Stomach (tissue), 4 donors: Measurements from ENCODE around the gene PDLIM3.

Experiments
- CTCF ChIP-seq, 7 experiments: fragments of 450-650 bp in 4 of 7; fragments of 200-600 bp in 3 of 7; sonication (generic) in 3 of 7; IDR thresholded peaks; one replicate each; pipeline ENCODE4 v1.5.1; 2016 to 2019; ENCODE audit warnings: antibody characterized with exemption in 7 of 7, control low read depth in 2 of 7, mild to moderate bottlenecking in 1 of 7
- EP300 ChIP-seq: sonication (generic); formaldehyde crosslinking; IDR thresholded peaks from one replicate; pipeline ENCODE4 v1.6.1; 2017; ENCODE audit warnings: antibody characterized with exemption
- POLR2AphosphoS5 ChIP-seq, 3 donors: sonication (generic); formaldehyde crosslinking; IDR thresholded peaks; one replicate each; pipeline ENCODE4 v1.6.1; 2016; ENCODE audit warnings: antibody characterized with exemption in 3 of 3

- TF ChIP-seq CTCF (IDR thresholded peaks at IDR 0.05), result no peak
- no peak for TF ChIP-seq EP300
- TF ChIP-seq POLR2AphosphoS5 (IDR thresholded peaks at IDR 0.05), result no peak
These were observed 30.4 kb upstream of the PDLIM3 start for GRCh38 chr4:185565696-185566095.
